ENCODE results near the gene ZNF558.
"Not testable (repeated sequence)": the region's sequence is repeated elsewhere in the genome, so short reads cannot be mapped to it uniquely, and the experiment has no call there.

ZNF558 gene

GRCh38 chr19:8806661-8807060 is 25.4 kb downstream of the ZNF558 start:
- DNase-seq, result no peak

DNA sequence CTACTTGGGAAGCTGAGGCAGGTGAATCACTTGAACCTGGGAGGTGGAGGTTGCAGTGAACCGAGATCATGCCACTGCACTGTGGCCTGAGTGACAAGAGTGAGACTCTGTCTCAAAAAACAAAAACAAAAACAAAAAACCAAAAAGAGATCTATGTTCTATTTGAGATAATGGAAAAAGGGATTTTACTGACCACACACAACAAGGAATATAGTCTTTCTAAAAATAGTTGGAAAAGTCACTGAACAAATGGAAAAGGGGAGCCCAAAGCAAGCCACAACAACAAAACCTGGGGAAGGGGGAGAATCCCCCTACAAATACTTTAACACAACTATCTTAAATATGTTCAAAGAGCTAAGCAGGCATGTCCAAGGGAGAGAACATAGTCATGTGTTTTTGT is 37.3 kb downstream of the ZNF558 start:
- DNase-seq, result no peak

DNA sequence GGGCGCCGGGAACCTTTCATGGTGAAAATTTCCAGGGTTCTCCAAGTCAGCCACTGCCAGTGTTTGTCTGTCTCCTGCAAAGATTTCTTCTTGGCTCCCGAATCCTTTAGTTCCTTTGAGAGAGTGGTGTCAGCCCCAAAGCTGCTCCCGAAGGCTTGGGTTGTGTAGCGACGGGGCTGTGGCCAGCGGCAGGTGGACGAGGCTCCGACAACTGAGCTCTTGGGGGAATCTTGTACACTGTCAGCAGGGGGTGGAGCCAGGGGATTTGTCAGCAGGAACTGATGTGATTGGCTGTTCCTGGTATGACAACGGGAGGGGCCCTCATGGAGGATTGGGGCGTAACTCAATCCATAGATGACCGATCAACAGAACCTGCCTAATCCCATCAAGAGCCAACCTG is 58.5 kb downstream of the ZNF558 start:
- DNase-seq, result not testable (repeated sequence)

DNA sequence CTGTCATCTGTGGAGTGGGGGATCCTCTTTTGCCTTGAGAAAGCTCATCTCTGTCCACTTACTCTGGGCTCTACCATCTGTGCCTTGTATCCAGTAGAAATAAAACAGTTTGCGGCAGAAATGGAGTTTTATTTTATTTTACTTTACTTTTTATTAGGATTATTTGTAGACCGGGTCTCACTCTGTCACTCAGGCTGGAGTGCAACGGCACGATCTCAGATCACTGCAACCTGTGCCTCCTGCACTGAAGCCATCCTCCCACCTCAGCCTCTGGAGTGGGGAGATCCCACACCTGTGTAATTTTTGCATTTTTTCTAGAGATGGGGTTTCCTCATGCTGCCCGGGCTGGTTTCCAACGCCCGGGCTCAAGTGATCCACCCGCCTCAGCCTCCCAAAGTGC is 62.8 kb downstream of the ZNF558 start:
- not testable (repeated sequence) for DNase-seq

- DNase-seq, result not testable (repeated sequence)
These were observed 64.8 kb downstream of the ZNF558 start for GRCh38 chr19:8767257-8767656.
